Activated T-helper 1 cell treated with anti-CD3 and anti-CD28 coated beads, Interleukin-12 subunit alpha, Interleukin-12 subunit beta, Interleukin-2, Interleukin-4 antibody, amounts not matched to agents 30 ng/mL and 10 ng/mL and 1 ng/mL, durations not matched to agents 14 hours and 24 hours and 36 hours (primary cell): ENCODE data around the gene C5AR2. TPM values are rescaled to one million over a fixed set of nuclear protein-coding genes. Genes with fewer than 3 reads are reported as not detected.
"Not testable (repeated sequence)": the region's sequence is repeated elsewhere in the genome, so short reads cannot be mapped to it uniquely, and the experiment has no call there.

ENCODE experiments used
- DNase-seq: peaks from one replicate; pipeline ENCODE4 v3.0.0; 2021; ENCODE audit warnings: low spot score
- H3K27ac Mint-ChIP-seq: one replicate; pipeline ENCODE4 v1.8.0; 2021; ENCODE audit warnings: mild to moderate bottlenecking, mixed read lengths
- H3K27me3 Mint-ChIP-seq: one replicate; pipeline ENCODE4 v1.8.0; 2022; ENCODE audit warnings: mild to moderate bottlenecking, moderate library complexity, mixed read lengths; ENCODE audit not compliant: insufficient read depth
- H3K36me3 Mint-ChIP-seq: one replicate; pipeline ENCODE4 v1.8.0; 2021; ENCODE audit warnings: low read depth, mixed read lengths
- H3K4me1 Mint-ChIP-seq: one replicate; pipeline ENCODE4 v1.8.0; 2021; ENCODE audit warnings: low read depth, mixed read lengths
- H3K4me3 Mint-ChIP-seq: one replicate; pipeline ENCODE4 v1.8.0; 2021; ENCODE audit warnings: mild to moderate bottlenecking, moderate library complexity, mixed read lengths
- H3K9me3 Mint-ChIP-seq: one replicate; pipeline ENCODE4 v1.8.0; 2021; ENCODE audit warnings: mixed read lengths
- intact Hi-C: fragments of 100-400 bp; cut with micrococcal nuclease; formaldehyde crosslinking; loops from one replicate; pipeline ENCODE4 v1.15.1; 2024
- total RNA-seq: library from RNA; stranded (reverse); gene quantifications from 2 replicates; pipeline ENCODE4 v1.2.3, GENCODE V29; 2022

C5AR2 gene
- total RNA-seq, 1 donor from 2014 or later = not detected

- H3K36me3 Mint-ChIP-seq, H3K4me3 Mint-ChIP-seq, H3K27me3 Mint-ChIP-seq, H3K4me1 Mint-ChIP-seq, H3K9me3 Mint-ChIP-seq, DNase-seq, H3K27ac Mint-ChIP-seq, intact Hi-C loops: not testable (repeated sequence)
Measured at GRCh38 chr19:47387623-47388022, 55.6 kb downstream of the C5AR2 start.

GRCh38 chr19:47388721-47389120 lies 56.7 kb downstream of the C5AR2 start:
- H3K4me3 Mint-ChIP-seq, H3K27me3 Mint-ChIP-seq, DNase-seq, H3K4me1 Mint-ChIP-seq, intact Hi-C loops, H3K9me3 Mint-ChIP-seq, H3K27ac Mint-ChIP-seq, H3K36me3 Mint-ChIP-seq: not testable (repeated sequence)

GRCh38 chr19:47389150-47389556 lies 57.2 kb downstream of the C5AR2 start:
- Mint-ChIP-seq H3K27ac (no peak overlapping the region), H3K36me3 (no peaks in the 10 kb centered on the region)

GRCh38 chr19:47390533-47391488 lies 58.8 kb downstream of the C5AR2 start:
- Mint-ChIP-seq H3K27ac (no peak overlapping the region), H3K9me3 (no peaks in the 10 kb centered on the region), H3K4me3 (no peak overlapping the region), H3K36me3 (no peaks in the 10 kb centered on the region), H3K4me1 (no peaks in the 10 kb centered on the region), H3K27me3 (peaks cover 7% of the 10 kb centered on the region)
- no peak for DNase-seq
- intact Hi-C loops = loop anchor here (1.0 kb wide), 3 partner anchors 8 to 107 kb away; no protein-coding TSS in a partner anchor

More at GRCh38 chr19:47389150-47389556, 57.2 kb downstream of the C5AR2 start:
- intact Hi-C loops = no loop called here
- Mint-ChIP-seq H3K4me3 (no peak overlapping the region), H3K9me3 (no peaks in the 10 kb centered on the region), H3K4me1 (no peaks in the 10 kb centered on the region), H3K27me3 (peaks cover 7% of the 10 kb centered on the region)
- no peak for DNase-seq

GRCh38 chr19:47391510-47392223 lies 59.7 kb downstream of the C5AR2 start:
- Mint-ChIP-seq H3K27ac (no peak overlapping the region), H3K9me3 (no peaks in the 10 kb centered on the region), H3K4me3 (no peak overlapping the region), H3K4me1 (no peaks in the 10 kb centered on the region), H3K27me3 (peaks cover 7% of the 10 kb centered on the region), H3K36me3 (no peaks in the 10 kb centered on the region)
- DNase-seq = peak; percentile 61
- intact Hi-C loops = loop anchor here (1.0 kb wide), 3 partner anchors 8 to 107 kb away; no protein-coding TSS in a partner anchor

Other genes with a start within 250 kb of the C5AR2 start
- 111 and 114 TPM in 2 replicates for gene ZC3H4, start 218.4 kb upstream of the C5AR2 start, total RNA-seq
- gene SAE1, start 201.3 kb upstream of the C5AR2 start, total RNA-seq = 141 and 142 TPM in 2 replicates
- 13.8 and 15.4 TPM in 2 replicates for gene BBC3, start 101.0 kb upstream of the C5AR2 start, total RNA-seq
- gene CCDC9, start 75.7 kb upstream of the C5AR2 start, total RNA-seq = 36.6 and 39.2 TPM in 2 replicates
- 9.3 and 10.2 TPM in 2 replicates for gene INAFM1, start 57.3 kb upstream of the C5AR2 start, total RNA-seq
- 1.4 and 1.5 TPM in 2 replicates for gene C5AR1, start 22.3 kb upstream of the C5AR2 start, total RNA-seq
- gene DHX34, start 17.1 kb downstream of the C5AR2 start, total RNA-seq = 31.1 and 33.9 TPM in 2 replicates
- not detected in 2 replicates for gene MEIS3, start 87.4 kb downstream of the C5AR2 start, total RNA-seq
- gene SLC8A2, start 139.7 kb downstream of the C5AR2 start, total RNA-seq = 0.05 TPM in 1 of 2 replicates, not detected in the other
- 9.6 and 10.8 TPM in 2 replicates for gene KPTN, start 152.0 kb downstream of the C5AR2 start, total RNA-seq
- gene NAPA, start 182.9 kb downstream of the C5AR2 start, total RNA-seq = 66.4 and 68.7 TPM in 2 replicates
- gene ZNF541, start 241.0 kb downstream of the C5AR2 start, total RNA-seq = 0.05 and 0.39 TPM in 2 replicates